Superior temporal gyrus (tissue), 1 donor: ENCODE data around the gene NRL.
A peak's percentile ranks its signal among the peaks of the same experiment; 100 is the strongest.

Experiments
- DNase-seq: peaks from one replicate; pipeline ENCODE4 v3.0.0-alpha.2; 2016; ENCODE audit errors: extremely low spot score

Gene NRL

GRCh38 chr14:24144451-24144850 is 29.7 kb upstream of the NRL start:
- no peak for DNase-seq

- no peak for DNase-seq
These were observed 28.8 kb upstream of the NRL start for GRCh38 chr14:24143511-24143910.

DNA sequence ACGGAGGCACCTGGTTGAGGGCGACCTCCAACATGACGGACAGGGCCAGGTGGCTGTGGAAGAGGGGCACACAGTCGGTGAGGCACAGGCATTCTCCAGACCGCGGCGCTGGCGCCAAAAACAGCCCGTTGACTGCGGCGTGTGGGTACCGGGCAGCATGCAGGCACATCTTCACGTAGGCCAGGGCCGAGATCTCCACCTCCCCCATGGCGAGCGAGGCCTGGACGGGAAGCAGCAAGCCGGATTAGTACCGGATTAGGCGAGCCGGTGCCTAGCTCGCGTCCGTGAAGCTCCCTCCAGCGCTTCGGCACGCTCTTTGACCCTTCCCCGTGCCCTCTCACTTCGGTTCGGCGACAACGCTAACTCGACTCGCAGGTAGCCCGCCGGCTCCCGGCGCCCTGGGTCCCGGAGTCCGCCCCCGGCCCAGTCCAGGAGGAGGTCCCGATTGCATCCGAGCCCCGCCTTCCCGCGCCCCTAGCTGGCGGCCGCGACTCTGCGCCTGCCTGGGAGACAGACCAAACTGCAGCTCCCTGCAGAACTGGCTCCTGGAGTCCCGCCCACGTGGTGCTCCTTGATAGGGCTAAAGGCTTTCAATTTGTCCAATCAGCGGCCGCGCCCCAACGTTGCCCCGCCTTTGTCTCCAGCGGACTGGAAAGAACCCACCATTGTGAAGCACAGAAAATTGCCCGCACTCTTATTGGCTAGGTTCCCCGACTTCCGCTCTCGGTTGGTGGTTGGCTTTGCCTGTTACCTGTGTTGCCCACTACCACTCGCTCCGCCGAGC is 26.5 kb upstream of the NRL start, which contains the start of gene EMC9:
EMC9 (minus strand) TSS at position 495 of the 784 bp plus-strand sequence; CDS start at position 208, 287 bp downstream.
- peak; percentile 100 for DNase-seq

- DNase-seq = no peak
These were observed 24.7 kb upstream of the NRL start for GRCh38 chr14:24139272-24139934.

- DNase-seq = no peak
These were observed 23.9 kb upstream of the NRL start for GRCh38 chr14:24138396-24139271.

GRCh38 chr14:24137529-24138395 is 23.0 kb upstream of the NRL start:
- DNase-seq = no peak

DNA sequence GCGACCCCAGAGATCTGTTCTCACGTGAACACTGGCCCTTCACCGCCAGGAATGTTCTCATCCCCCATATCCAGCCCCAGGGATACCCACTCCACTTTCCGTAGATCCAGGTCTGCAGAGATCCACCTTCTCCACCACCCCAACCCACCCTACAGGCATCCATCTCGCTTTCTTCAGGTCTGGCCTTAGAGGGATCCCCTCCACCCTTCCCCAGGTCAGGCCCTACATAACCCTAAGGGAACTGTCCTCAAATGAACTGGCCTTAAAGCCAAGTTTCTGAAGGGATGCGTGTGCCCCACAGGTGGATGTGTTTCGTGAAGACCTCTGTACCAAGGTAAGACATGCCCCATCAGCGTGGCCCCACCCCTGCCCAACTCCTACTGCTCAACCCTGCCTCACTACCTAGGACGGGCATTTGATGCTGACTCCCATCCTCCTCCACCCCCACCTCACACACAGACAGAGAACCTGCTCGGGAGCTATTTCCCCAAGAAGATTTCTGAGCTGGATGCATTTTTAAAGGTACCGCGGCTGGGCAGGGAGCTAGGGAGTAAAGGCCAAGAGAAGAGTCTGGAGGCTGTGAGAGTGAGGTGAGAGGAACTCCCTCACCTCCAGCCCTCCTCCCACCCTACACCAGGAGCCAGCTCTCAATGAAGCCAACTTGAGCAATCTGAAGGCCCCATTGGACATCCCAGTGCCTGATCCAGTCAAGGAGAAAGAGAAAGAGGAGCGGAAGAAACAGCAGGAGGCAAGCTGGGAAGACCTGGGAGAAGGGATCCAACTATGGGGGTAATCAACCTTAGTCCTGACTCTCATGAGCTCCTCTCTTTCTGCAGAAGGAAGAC is 22.2 kb upstream of the NRL start:
- no peak for DNase-seq

- DNase-seq = peak; percentile 86
These were observed 21.3 kb upstream of the NRL start, which contains the start of gene PSME1 for GRCh38 chr14:24135834-24136683. PSME1 (plus strand) TSS chr14:24136194; CDS start chr14:24136263, 69 bp downstream.

DNA sequence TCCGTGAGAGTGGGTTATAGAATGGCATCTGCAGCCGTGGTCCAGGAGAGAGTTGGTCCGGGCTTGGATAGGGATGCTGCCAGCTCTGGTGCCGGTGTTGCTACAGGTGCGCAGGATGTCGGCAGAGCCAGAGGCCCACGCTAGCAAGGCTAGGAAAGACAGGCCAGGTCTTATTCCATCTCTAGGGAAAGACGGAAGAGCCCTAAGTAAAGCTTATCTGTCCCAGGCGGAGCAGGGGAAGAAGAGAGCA is 20.8 kb upstream of the NRL start:
- DNase-seq = peak; percentile 17

DNA sequence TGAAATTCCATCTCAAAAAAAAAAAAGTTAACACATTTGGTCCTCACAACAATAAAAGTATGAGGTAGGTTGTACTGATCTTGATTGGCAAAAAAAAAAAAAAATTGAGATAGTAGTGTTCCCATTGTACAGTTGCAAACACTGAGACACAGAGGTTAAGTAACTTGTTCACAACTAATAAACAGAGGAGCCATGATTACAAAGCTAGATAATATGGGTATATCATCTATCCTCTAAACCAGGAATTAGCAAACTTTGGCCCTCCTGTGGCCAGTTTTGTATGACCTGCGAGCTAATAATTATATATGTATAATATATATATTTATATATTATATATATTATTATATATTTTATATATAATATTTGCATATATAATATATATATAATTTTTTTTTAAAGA is 19.0 kb upstream of the NRL start:
- no peak for DNase-seq

GRCh38 chr14:24132976-24133375 is 18.2 kb upstream of the NRL start:
- no peak for DNase-seq

GRCh38 chr14:24132061-24132685 is 17.4 kb upstream of the NRL start:
- no peak for DNase-seq

- no peak for DNase-seq
These were observed 16.8 kb upstream of the NRL start for GRCh38 chr14:24131549-24131966.

- DNase-seq = no peak
These were observed 16.2 kb upstream of the NRL start for GRCh38 chr14:24130717-24131548.

GRCh38 chr14:24130380-24130716 is 15.6 kb upstream of the NRL start, which contains the start of gene FITM1:
FITM1 (plus strand) TSS chr14:24130659; CDS start chr14:24131564, 905 bp downstream.
- DNase-seq = no peak

GRCh38 chr14:24129410-24129998 is 14.8 kb upstream of the NRL start:
- DNase-seq = no peak

DNA sequence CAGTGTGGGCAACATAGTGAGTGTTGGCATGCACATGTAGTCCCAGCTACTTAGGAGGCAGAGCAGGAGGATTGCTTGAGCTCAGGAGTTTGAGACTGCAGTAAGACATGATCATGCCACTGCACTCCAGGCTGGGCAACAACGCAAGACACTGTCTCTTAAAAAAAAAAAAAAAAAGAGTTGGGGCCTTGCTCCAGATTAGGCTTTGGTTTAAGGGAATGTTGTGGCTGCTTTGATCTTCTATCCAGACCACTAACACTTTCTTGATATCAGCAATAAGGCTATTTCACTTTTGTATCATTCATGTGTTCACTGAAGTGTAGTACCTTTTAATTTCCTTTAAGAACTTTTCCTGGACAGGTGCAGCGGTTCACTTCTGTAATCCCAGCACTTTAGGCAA is 12.9 kb upstream of the NRL start:
- DNase-seq = no peak

DNA sequence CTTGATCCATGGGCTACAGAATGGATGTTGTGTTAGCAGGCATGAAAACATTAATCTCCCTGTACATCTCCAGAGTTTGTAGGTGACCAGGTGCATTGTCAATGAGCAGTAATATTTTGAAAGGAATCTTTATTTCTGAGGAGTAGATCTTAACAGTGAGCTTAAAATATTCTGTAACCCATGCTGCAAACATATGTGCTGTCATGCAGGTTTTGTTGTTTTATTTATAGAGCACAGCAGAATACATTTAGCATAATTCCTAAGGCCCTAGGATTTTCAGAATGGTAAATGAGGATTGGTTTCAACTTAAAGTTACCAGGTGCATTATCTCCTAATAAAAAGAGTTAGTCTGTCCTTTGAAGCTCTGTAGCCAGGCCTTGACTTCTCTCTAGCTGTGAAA is 12.2 kb upstream of the NRL start:
- DNase-seq = no peak
